Measurements from ENCODE around the gene ARHGAP42.

The ARHGAP42 gene

DNA sequence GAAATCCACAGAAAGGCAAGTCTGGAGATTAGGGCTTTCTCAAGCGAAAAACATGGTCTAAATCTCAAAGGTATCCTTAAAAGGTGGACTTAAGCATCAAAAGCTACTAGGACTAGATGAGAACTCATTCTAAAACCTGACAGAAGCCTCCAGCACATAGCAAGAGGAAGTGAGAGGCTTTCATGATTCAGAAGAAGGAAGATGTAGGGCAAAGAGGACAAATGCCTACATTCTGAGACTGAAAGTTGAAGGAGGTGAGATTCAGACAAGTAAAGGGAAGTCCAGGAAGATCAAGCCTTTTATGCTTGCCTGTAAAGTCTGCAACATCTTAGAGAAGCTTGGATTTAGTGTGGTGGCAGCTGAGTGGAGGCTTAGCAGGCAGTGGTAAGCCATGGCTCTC, 343.6 kb downstream of the ARHGAP42 start:
- DNase-seq (ENCODE audit: low spot score) = no peak

DNA sequence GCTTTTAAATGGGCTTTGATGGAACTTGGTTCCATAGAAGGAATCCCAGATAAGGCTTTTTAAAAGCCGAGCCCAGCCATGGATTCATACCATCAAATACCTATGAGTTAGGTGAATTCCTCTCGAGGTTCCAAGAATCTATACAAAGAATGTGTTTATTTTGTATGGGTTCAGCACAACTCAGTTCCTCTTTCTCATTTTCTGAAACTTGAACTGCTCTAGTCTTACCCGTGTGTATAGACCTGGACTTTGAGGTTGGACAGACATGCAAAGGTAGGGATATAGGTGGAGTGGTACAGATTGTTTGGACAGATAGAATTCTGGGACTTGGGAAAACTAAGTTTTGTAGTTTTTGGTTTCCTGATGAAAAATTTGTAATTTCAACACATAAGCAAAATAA, 344.6 kb downstream of the ARHGAP42 start:
- no peak for DNase-seq (ENCODE audit: low spot score)

DNA sequence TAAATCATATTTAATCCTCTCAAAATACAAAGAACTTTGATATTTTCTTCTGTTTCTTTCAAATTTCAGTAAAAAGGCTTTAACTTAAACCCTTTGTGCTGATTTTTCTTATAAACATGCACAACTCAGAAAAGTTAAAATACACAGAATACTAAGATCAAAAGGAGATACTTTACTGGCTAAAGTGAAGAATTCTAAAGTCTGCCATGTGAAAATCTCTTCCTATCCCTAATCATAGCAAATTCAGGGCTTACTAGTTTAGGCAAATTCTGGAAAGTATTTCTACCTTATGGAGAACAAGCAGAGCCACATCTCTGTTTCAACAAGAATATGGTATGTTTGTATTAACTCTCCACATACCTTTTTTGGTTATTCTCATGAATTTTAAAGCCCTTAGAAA, 345.9 kb downstream of the ARHGAP42 start:
- DNase-seq (ENCODE audit: low spot score) = no peak

DNA sequence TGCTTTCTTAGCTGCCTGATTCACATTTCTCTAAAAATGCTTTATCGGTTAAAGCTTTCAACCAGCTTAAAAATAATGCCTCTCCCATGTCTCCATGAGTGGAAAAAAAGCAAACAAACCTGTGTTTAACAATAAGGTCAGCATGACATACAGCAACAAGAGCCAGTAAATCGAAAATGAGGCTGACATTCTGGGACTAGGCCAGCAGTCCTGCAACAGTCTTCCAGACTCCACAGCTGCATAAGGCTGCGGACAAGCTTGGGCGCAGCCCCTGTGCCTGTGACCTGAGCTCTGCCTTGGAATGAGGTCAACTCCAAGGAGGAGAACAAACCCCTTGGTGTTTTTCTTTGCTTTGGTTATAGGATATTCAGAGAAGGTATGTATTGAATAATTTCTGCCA, 347.0 kb downstream of the ARHGAP42 start:
- DNase-seq (ENCODE audit: low spot score) = no peak

DNA sequence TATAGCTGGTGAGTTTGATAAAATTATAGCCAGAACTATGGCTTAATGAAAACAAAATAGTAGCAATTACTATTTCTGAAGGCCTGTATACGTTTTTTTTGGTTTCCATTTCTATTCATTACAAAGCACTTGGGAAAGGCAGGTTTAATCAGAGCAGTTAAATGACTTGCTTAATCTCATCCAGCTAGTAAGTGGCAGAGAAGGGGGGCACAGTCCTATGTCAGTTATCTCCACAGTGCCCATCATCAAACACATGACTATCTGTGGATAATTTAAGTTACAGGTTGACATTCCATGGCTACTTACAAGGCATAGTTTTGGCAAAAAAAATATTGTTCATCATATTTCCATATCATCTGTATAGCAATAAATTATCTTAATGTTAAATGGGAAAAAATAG, 348.8 kb downstream of the ARHGAP42 start:
- DNase-seq (ENCODE audit: low spot score) = no peak

Measured in hematopoietic multipotent progenitor cell treated with erythropoietin and hydrocortisone succinate and interleukin-3 and kit ligand, for 17 days (in vitro differentiated cells).